GM21515 (cell line): ENCODE measurements around the gene ALPK3.

ENCODE experiments used
- ATAC-seq: cut with Tn5 transposase; IDR thresholded peaks from one replicate; pipeline ENCODE4 v1.9.1; 2021; ENCODE audit not compliant: unreplicated experiment

ALPK3 gene

GRCh38 chr15:84823282-84823878, 6.2 kb downstream of the ALPK3 start:
- no peak for ATAC-seq

GRCh38 chr15:84824260-84825007, 7.3 kb downstream of the ALPK3 start:
- ATAC-seq: no peak

- ATAC-seq: no peak
These were observed 9.2 kb downstream of the ALPK3 start for GRCh38 chr15:84826369-84826823.

GRCh38 chr15:84827246-84827645, 10.1 kb downstream of the ALPK3 start:
- no peak for ATAC-seq

GRCh38 chr15:84828086-84828908, 11.1 kb downstream of the ALPK3 start:
- no peak for ATAC-seq

GRCh38 chr15:84829428-84829827, 12.3 kb downstream of the ALPK3 start:
- ATAC-seq: no peak

- ATAC-seq: no peak
These were observed 12.9 kb downstream of the ALPK3 start for GRCh38 chr15:84830036-84830435.

- no peak for ATAC-seq
These were observed 13.9 kb downstream of the ALPK3 start for GRCh38 chr15:84831028-84831427.

GRCh38 chr15:84831613-84832012, 14.5 kb downstream of the ALPK3 start:
- no peak for ATAC-seq

- ATAC-seq: no peak
These were observed 15.4 kb downstream of the ALPK3 start for GRCh38 chr15:84832448-84833040.

GRCh38 chr15:84833447-84834228, 16.5 kb downstream of the ALPK3 start:
- ATAC-seq: no peak

- no peak for ATAC-seq
These were observed 17.2 kb downstream of the ALPK3 start for GRCh38 chr15:84834229-84834955.

- ATAC-seq: no peak
These were observed 17.8 kb downstream of the ALPK3 start for GRCh38 chr15:84834969-84835368.

- no peak for ATAC-seq
These were observed 18.6 kb downstream of the ALPK3 start for GRCh38 chr15:84835661-84836337.

- no peak for ATAC-seq
These were observed 19.7 kb downstream of the ALPK3 start for GRCh38 chr15:84836844-84837243.

GRCh38 chr15:84839714-84840113, 22.6 kb downstream of the ALPK3 start:
- ATAC-seq: no peak

- ATAC-seq: no peak
These were observed 23.1 kb downstream of the ALPK3 start for GRCh38 chr15:84840255-84840654.

- ATAC-seq: no peak
These were observed 23.7 kb downstream of the ALPK3 start for GRCh38 chr15:84840741-84841429.

- ATAC-seq: no peak
These were observed 25.6 kb downstream of the ALPK3 start for GRCh38 chr15:84842781-84843180.
